ENCODE measurements around the gene C11orf91. TPM values are rescaled to one million over a fixed set of nuclear protein-coding genes. Genes with fewer than 3 reads are reported as not detected.

C11orf91 gene
- total and polyA plus RNA-seq, 2 of the 8 experiments (the other 6 are each of a cell fraction or from before 2014, with no cell fraction given) = not detected

- Histone ChIP-seq H3K9ac (replicated peaks in 1 of 4; ENCODE audit: extremely low read depth in 1 of 4, low read depth in 3 of 4, low read length in 3 of 4) (no peak overlapping the region), H3K23me2 (ENCODE audit: low read depth, low read length) (no peaks in the 10 kb centered on the region), H2BK20ac (ENCODE audit: low read length) (no peak overlapping the region), H3K79me2 (ENCODE audit: control insufficient read depth in 1 of 2, insufficient read depth in 2 of 2, low read length in 2 of 2) (no peaks in the 10 kb centered on the region), H3K9me3 (ENCODE audit: insufficient read depth in 2 of 2, low read depth in 1 of 2, low read length in 1 of 2) (no peaks in the 10 kb centered on the region), H3K56ac (replicated peaks; ENCODE audit: insufficient read length, low read depth, low read length) (no peak overlapping the region), H3K23ac (ENCODE audit: insufficient read length) (no peak overlapping the region), H3K27ac (ENCODE audit: low read depth, low read length) (no peak overlapping the region), H3K79me1 (ENCODE audit: low read depth, low read length) (no peaks in the 10 kb centered on the region), H2BK15ac (ENCODE audit: low read length) (no peak overlapping the region), H4K8ac (ENCODE audit: extremely low read depth, insufficient read depth, low read length) (no peak overlapping the region), H3K14ac (ENCODE audit: insufficient read length) (no peak overlapping the region), H4K20me1 (replicated peaks in 1 of 2; ENCODE audit: control insufficient read depth in 1 of 2, insufficient read depth in 2 of 2, low read length in 2 of 2) (no peaks in the 10 kb centered on the region), H4K5ac (ENCODE audit: insufficient read length, low read depth, low read length) (no peak overlapping the region), H2AFZ (ENCODE audit: low read length) (no peak overlapping the region), H3K36me3 (ENCODE audit: control insufficient read depth in 2 of 4, insufficient read depth in 4 of 4, low read length in 3 of 4) (no peaks in the 10 kb centered on the region), H2BK5ac (ENCODE audit: low read depth, low read length) (no peak overlapping the region), H3K4me3 (ENCODE audit: extremely low read depth in 1 of 4, insufficient read depth in 2 of 4, low read depth in 3 of 4, low read length in 4 of 4) (no peak overlapping the region), H3K18ac (ENCODE audit: extremely low read depth, low read length) (no peak overlapping the region), H3K4ac (replicated peaks; ENCODE audit: insufficient read length, low read depth, low read length) (no peak overlapping the region), H3K4me1 (replicated peaks in 1 of 4; ENCODE audit: control insufficient read depth in 3 of 4, insufficient read depth in 4 of 4, low read length in 3 of 4) (peaks cover 0 to 18% (median 14%) of the 10 kb centered on the region in 4 experiments; a peak in 6 of 7 replicates), H3K4me2 (ENCODE audit: insufficient read depth in 1 of 2, low read depth in 2 of 2, low read length in 2 of 2) (no peak overlapping the region), H3K27me3 (replicated peaks in 1 of 4; ENCODE audit: control insufficient read depth in 3 of 4, extremely low read depth in 1 of 4, insufficient read depth in 3 of 4, low read length in 3 of 4) (no peaks in the 10 kb centered on the region; a peak in 1 of 7 replicates), H2AK5ac (ENCODE audit: low read depth, low read length) (no peak overlapping the region), H4K91ac (replicated peaks; ENCODE audit: insufficient read length, low read length) (no peak overlapping the region), H2BK12ac (ENCODE audit: low read depth, low read length) (no peak overlapping the region), H2BK120ac (replicated peaks; ENCODE audit: low read depth, low read length) (no peak overlapping the region)
- ChIA-PET POLR2A (ENCODE audit: partially characterized antibody) (interaction anchor here (0.6 kb wide), 1 partner anchor 150 kb away, joined by 4 read pairs; no protein-coding TSS in a partner anchor), CTCF (ENCODE audit: partially characterized antibody) (interaction anchor here (0.6 kb wide), 1 partner anchor 323 kb away, joined by 4 read pairs; no protein-coding TSS in a partner anchor)
- FAIRE-seq (no peak), DNase-seq (ENCODE audit: low read depth in 1 of 2, low spot score in 2 of 2) (no peak)
- WGBS, 2 experiments (ENCODE audit: extremely low coverage in 1 of 2, insufficient coverage in 1 of 2, insufficient read length in 1 of 2, insufficient replicate concordance in 2 of 2, low coverage in 1 of 2, low lambda C conversion rate in 2 of 2, missing lambda C conversion rate in 1 of 2) = 88% methylated on average over 5 of the region's 5 CpGs; no CpG with 5 or more reads in 1 of the 2 experiments
- no peak for TF ChIP-seq CTBP2 (IDR thresholded peaks at IDR 0.05; ENCODE audit: borderline replicate concordance, insufficient read depth, insufficient read length, low read length)
- TF ChIP-seq, protein P1, sequence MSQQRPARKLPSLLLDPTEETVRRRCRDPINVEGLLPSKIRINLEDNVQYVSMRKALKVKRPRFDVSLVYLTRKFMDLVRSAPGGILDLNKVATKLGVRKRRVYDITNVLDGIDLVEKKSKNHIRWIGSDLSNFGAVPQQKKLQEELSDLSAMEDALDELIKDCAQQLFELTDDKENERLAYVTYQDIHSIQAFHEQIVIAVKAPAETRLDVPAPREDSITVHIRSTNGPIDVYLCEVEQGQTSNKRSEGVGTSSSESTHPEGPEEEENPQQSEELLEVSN (IDR thresholded peaks at IDR 0.05) = no peak
- TF ChIP-seq ASH2L (IDR thresholded peaks at IDR 0.05; ENCODE audit: low read length) = no peak
- TF ChIP-seq CREB1 (IDR thresholded peaks at IDR 0.05) = no peak
These were observed 30.2 kb downstream of the C11orf91 start for GRCh38 chr11:33670250-33671011.

All from H1 (cell line).